Erythroblast (primary cell): ENCODE data around the gene CALN1.

Experiments
- GATA1 ChIP-seq: IDR thresholded peaks from 2 replicates; pipeline ENCODE4 v1.6.1; 2011; ENCODE audit warnings: low read depth, mild to moderate bottlenecking, control low read depth, low read length, moderate library complexity
- POLR2A ChIP-seq: IDR thresholded peaks from 2 replicates; pipeline ENCODE4 v1.6.1; 2011; ENCODE audit warnings: mild to moderate bottlenecking, low read length

DNA sequence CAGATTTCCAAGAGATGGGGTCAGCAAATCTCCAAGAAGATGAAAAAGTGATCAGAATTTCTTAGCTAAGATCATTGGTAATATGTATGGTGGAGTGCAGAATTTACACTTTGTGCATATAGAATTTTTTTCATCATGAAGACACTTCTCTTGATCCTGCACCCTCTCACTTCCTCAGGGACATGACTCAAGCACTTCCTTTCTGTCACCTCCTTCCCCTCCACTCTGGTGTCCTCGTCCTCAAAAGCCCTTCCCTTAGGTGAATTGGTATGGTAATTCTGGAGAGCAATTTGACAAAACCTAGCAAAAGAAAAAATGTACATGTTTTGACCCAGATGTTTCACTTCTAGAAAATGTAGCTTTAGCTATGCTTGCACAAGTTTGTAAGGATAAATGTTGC is 18.1 kb downstream of the CALN1 start:
- TF ChIP-seq POLR2A, result no peak
- no peak for TF ChIP-seq GATA1
